ENCODE measurements around the gene NAA15. TPM values are rescaled to one million over a fixed set of nuclear protein-coding genes. Genes with fewer than 3 reads are reported as not detected.
A peak's percentile ranks its signal among the peaks of the same experiment; 100 is the strongest.

Gene NAA15
- total and polyA plus RNA-seq, 2 donors (not counting 3 experiments of a cell fraction or from before 2014, with no cell fraction given): 4.5 to 67.9 TPM

DNA sequence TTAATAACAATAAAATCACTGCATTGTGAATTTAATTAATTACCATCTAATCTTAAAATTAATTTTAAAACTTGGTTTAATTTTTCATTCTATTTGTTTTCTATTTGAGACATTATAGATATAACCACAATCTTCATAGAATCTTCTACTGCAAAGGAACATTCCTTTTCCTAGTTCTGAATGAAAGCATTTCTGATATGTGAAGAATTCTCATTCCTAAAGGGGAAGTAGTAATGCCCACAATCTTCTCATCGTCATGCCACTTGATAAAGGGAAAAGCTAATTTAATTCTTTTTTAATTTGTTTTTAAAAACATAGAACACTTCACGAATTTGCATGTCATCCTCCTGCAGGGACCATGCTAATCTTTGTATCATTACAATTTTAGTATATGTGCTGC is 45.0 kb upstream of the NAA15 start:
- Histone ChIP-seq H3K27me3 (ENCODE audit: control insufficient read depth in 2 of 2, insufficient read depth in 2 of 2, low read length in 2 of 2) (no peaks in the 10 kb centered on the region), H3K36me3 (ENCODE audit: control insufficient read depth in 2 of 2, extremely low read depth in 1 of 2, insufficient read depth in 2 of 2, low read length in 2 of 2) (no peaks in the 10 kb centered on the region), H3K4me3 (replicated peaks in 1 of 3; ENCODE audit: insufficient read depth in 1 of 3, low read depth in 1 of 3, low read length in 3 of 3) (no peak overlapping the region), H3K9me3 (replicated peaks; ENCODE audit: control insufficient read depth, insufficient read depth, low read length) (no peaks in the 10 kb centered on the region), H3K79me2 (ENCODE audit: control insufficient read depth, insufficient read depth, low read length) (no peaks in the 10 kb centered on the region), H3K9me1 (replicated peaks; ENCODE audit: control insufficient read depth, extremely low read depth, insufficient read depth, low read length) (peaks cover 2% of the 10 kb centered on the region), H2AFZ (ENCODE audit: low read depth, low read length) (no peak overlapping the region), H3K4me1 (ENCODE audit: control insufficient read depth, extremely low read depth, insufficient read depth, low read length) (no peaks in the 10 kb centered on the region), H4K20me1 (replicated peaks; ENCODE audit: control insufficient read depth, extremely low read depth, insufficient read depth, low read length) (no peaks in the 10 kb centered on the region), H3K27ac (ENCODE audit: insufficient read depth, low read depth, low read length) (no peak overlapping the region), H3K9ac (replicated peaks; ENCODE audit: extremely low read depth, insufficient read depth, low read length) (no peak overlapping the region), H3K4me2 (ENCODE audit: insufficient read depth, low read length) (no peak overlapping the region)
- dilution Hi-C loops (cut with MboI; ENCODE audit: extremely low pct_ligation_motif_present, low sequenced_read_pairs) (no loop called here), intact Hi-C loops (cut with micrococcal nuclease) (no loop called here)
- no TSS peak for BruUV-seq (replicated peaks)
- no peak for TF ChIP-seq FOS (IDR thresholded peaks at IDR 0.05; ENCODE audit: borderline replicate concordance, insufficient read depth, low read length)
- no peak for TF ChIP-seq JUN (IDR thresholded peaks at IDR 0.05; ENCODE audit: borderline replicate concordance, insufficient read depth, insufficient read length, low read depth)
- TF ChIP-seq EZH2 (IDR thresholded peaks at IDR 0.05; ENCODE audit: borderline replicate concordance, low read depth, low read length, severe bottlenecking): no peak
- ChIA-PET CTCF (interaction anchor here (1.9 kb wide), 1 partner anchor 11 kb away, joined by 7 read pairs; no protein-coding TSS in a partner anchor), POLR2A (interaction anchor here (0.5 kb wide), 1 partner anchor 216 kb away, joined by 3 read pairs; no protein-coding TSS in a partner anchor)
- FAIRE-seq: no peak
- DNase-seq (ENCODE audit: low read depth, low spot score): no peak

DNA sequence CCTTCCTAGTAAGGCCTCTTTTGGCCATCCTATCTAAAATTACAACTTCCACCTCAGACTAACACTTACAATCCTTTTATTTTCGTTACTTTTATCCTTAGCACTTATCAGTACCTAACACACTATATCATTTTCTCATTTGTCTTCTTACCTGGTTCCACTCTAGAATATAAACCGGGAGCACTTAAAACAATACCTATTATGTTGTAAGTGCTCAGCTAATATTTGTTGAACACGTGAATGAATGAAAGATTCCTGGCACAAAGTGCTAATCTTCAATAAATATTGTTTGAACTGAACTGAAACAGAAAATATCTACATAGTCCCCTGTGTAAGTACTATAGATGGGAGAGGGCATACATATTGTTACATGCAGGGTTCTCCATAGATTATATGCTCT is 35.7 kb upstream of the NAA15 start:
- Histone ChIP-seq H3K36me3 (ENCODE audit: control insufficient read depth in 2 of 2, extremely low read depth in 1 of 2, insufficient read depth in 2 of 2, low read length in 2 of 2) (no peaks in the 10 kb centered on the region), H2AFZ (ENCODE audit: low read depth, low read length) (no peak overlapping the region), H3K79me2 (ENCODE audit: control insufficient read depth, insufficient read depth, low read length) (no peaks in the 10 kb centered on the region), H3K9me1 (replicated peaks; ENCODE audit: control insufficient read depth, extremely low read depth, insufficient read depth, low read length) (no peaks in the 10 kb centered on the region), H3K4me1 (ENCODE audit: control insufficient read depth, extremely low read depth, insufficient read depth, low read length) (peaks cover 14% of the 10 kb centered on the region), H3K27ac (ENCODE audit: insufficient read depth, low read depth, low read length) (no peak overlapping the region), H3K4me3 (replicated peaks in 1 of 3; ENCODE audit: insufficient read depth in 1 of 3, low read depth in 1 of 3, low read length in 3 of 3) (no peak overlapping the region), H4K20me1 (replicated peaks; ENCODE audit: control insufficient read depth, extremely low read depth, insufficient read depth, low read length) (no peaks in the 10 kb centered on the region), H3K4me2 (ENCODE audit: insufficient read depth, low read length) (peak overlapping the region; percentile 90), H3K9me3 (replicated peaks; ENCODE audit: control insufficient read depth, insufficient read depth, low read length) (no peaks in the 10 kb centered on the region), H3K9ac (replicated peaks; ENCODE audit: extremely low read depth, insufficient read depth, low read length) (peak overlapping the region; percentile 1), H3K27me3 (ENCODE audit: control insufficient read depth in 2 of 2, insufficient read depth in 2 of 2, low read length in 2 of 2) (no peaks in the 10 kb centered on the region)
- no TSS peak for BruUV-seq (replicated peaks)
- intact Hi-C loops (cut with micrococcal nuclease) (no loop called here), dilution Hi-C loops (cut with MboI; ENCODE audit: extremely low pct_ligation_motif_present, low sequenced_read_pairs) (no loop called here)
- FAIRE-seq (no peak), DNase-seq (ENCODE audit: low read depth, low spot score) (no peak)
- TF ChIP-seq EZH2 (IDR thresholded peaks at IDR 0.05; ENCODE audit: borderline replicate concordance, low read depth, low read length, severe bottlenecking) (no peak), POLR2A (IDR thresholded peaks at IDR 0.05; ENCODE audit: low read depth, low read length) (no peak), JUN (IDR thresholded peaks at IDR 0.05; ENCODE audit: borderline replicate concordance, insufficient read depth, insufficient read length, low read depth) (no peak), FOS (IDR thresholded peaks at IDR 0.05; ENCODE audit: borderline replicate concordance, insufficient read depth, low read length) (no peak), GATA2 (IDR thresholded peaks at IDR 0.05; ENCODE audit: insufficient read depth, insufficient read length, low read depth, low read length) (no peak)
- TF ChIP-seq, protein P1, sequence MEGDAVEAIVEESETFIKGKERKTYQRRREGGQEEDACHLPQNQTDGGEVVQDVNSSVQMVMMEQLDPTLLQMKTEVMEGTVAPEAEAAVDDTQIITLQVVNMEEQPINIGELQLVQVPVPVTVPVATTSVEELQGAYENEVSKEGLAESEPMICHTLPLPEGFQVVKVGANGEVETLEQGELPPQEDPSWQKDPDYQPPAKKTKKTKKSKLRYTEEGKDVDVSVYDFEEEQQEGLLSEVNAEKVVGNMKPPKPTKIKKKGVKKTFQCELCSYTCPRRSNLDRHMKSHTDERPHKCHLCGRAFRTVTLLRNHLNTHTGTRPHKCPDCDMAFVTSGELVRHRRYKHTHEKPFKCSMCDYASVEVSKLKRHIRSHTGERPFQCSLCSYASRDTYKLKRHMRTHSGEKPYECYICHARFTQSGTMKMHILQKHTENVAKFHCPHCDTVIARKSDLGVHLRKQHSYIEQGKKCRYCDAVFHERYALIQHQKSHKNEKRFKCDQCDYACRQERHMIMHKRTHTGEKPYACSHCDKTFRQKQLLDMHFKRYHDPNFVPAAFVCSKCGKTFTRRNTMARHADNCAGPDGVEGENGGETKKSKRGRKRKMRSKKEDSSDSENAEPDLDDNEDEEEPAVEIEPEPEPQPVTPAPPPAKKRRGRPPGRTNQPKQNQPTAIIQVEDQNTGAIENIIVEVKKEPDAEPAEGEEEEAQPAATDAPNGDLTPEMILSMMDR (IDR thresholded peaks at IDR 0.05; ENCODE audit: extremely low read depth in 1 of 2, insufficient read depth in 1 of 2, low read depth in 1 of 2, low read length in 2 of 2): no peak
- TF ChIP-seq, protein P2, sequence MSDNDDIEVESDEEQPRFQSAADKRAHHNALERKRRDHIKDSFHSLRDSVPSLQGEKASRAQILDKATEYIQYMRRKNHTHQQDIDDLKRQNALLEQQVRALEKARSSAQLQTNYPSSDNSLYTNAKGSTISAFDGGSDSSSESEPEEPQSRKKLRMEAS (IDR thresholded peaks at IDR 0.05; ENCODE audit: insufficient read depth, insufficient read length): no peak
- CTCF ChIA-PET: interaction anchor here (1.0 to 2.3 kb wide), 8 partner anchors 11 to 235 kb away, joined by 3 to 23 read pairs (median 5); partner anchors contain the start of gene NAA15
- POLR2A ChIA-PET: no interaction called here

Data from endothelial cell of umbilical vein (primary cell).